GM04503 (cell line): Measurements from ENCODE around the gene MRPL33.

Experiments used
- DNase-seq: peaks from one replicate; pipeline ENCODE4 v3.0.0-alpha.2; 2012; ENCODE audit warnings: low read depth

MRPL33 gene

DNA sequence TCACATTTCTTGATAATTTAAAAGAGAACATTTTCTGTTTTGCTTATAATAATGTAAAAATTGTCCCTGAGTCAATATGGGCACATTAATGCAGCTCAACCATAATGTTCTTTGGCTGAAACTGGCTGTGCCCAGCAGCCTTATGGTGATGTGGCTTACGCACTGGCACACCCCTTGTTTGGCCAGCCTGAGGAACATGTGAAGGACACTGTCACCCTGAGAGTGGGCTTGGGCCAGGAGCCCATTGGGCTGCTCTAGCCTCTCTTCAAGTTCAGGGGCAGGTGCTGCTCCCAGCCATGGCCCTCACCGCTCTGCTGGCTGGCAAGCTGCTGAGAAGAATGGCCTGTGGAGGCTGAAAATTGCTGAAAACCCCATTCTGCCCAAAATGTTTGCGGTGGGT is 37.5 kb downstream of the MRPL33 start:
- DNase-seq = no peak

DNA sequence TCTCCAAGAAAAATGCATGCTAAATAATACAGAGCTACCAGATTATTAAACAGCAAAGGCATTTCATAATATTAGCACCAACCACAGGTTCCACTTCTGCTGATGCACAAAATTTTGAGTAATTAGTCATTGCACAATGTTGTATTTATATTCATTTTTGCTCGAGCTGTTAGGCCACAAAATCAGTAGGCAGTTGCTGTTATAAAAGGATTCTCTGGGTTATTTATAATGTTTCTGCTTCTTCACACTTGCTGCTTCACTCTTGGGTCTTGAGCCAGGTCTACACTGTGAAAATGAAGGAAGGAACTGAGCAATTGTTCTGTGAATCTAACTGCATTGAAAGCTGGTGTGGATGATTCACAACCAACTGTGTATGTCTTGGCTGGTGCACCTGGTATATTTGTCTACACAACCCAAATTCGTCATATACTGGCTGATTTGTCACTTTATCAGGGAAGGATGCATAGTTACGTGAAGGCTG is 38.3 kb downstream of the MRPL33 start:
- DNase-seq = peak; percentile 50

DNA sequence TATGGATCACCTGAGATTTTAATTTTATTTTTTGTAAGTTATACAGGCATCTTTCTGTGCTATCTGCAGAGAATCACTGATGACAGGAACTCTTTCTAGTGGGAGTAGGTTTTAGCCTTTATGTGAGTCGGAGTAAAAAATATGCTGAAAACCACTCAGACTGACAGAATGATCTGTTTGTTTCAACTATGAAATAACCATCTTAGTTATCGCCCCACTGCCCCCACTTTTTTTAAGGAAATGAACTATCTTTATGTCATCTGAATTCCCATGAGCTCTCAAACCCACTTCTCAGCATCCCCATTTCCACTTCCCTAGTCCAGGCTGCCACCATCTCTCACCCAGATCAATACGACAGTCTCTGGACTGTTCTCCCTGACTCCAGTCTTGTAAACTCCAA is 38.9 kb downstream of the MRPL33 start:
- DNase-seq = no peak

DNA sequence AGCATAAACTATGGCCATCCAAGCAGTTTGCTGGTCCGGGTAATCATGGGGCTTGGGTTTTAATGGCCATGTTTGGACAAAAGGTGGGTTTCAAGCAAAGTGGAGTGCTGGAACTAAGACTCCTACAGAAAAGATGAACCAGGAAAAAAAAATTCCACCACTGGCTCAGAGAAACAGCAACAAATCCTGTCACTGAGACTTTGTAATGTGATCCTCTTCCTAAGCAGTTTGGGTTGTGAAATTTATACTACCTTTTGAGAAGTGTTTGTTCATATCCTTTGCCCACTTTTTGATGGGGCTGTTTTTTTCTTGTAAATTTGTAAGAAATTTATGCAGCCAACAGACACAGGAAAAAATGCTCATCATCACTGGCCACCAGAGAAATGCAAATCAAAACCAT is 40.2 kb downstream of the MRPL33 start:
- DNase-seq = no peak

DNA sequence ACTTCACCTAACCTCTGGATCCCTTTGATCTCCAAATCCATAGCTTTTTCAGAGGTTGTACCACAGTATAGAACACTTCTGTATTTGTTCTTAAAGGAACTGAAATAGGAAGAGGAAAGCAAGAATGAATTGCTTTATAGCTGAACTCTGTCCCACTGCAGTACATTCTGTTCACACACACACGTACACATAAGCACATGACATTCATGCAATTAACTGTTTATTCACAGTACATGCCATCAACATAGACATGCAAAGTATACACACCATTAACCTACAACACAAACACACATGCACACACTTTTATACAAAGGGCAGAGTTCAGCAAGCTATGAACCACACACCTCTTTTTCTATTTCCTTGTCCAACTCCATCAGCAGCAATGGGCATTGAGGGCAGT is 43.2 kb downstream of the MRPL33 start:
- DNase-seq = no peak

DNA sequence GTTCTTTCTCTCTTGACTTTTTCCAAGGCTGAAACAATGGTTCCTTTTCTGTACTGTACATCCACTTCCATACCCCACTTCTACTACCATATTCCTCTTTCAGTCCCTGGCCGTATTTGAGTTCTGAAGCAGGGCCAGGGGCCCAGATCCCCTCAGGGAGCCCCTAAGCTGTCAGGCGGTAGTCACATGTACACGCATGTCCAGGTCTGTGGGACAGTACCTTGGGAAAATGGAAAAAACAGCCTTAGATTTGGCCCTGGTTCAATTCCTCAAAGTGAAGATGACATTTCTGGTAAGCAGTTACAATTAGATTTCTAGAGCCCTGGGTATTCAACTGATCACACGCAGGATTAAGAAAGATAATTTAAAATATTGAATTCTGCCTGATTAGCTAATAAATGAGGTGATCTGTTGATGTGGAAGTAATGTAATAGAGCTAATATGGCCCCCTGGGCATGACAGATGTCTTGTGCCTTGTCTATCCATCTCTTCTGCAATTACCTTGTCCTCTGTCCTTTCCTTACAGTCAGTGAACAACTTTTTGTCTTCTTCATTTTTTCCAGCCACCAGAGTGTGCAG is 44.4 kb downstream of the MRPL33 start:
- DNase-seq = no peak

DNA sequence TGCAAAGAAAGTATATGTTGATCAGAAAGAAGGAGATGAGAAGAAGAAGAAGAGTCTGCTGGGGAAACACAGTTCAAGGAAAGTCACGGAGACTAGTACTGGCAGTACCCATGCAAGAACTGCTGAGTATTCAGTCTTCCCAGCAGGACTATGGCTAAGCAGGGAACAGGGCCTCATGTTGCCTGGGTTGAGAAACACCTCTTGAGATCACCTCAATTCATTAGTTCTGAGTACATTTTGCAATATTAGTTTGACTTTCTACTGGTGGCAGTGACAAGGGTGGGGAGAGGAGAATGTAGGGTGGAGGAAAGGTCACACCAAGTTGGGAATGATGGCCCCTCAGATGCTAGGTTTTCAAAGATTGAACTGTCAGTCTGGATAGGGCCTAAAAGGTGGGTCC is 50.5 kb downstream of the MRPL33 start:
- DNase-seq = no peak

DNA sequence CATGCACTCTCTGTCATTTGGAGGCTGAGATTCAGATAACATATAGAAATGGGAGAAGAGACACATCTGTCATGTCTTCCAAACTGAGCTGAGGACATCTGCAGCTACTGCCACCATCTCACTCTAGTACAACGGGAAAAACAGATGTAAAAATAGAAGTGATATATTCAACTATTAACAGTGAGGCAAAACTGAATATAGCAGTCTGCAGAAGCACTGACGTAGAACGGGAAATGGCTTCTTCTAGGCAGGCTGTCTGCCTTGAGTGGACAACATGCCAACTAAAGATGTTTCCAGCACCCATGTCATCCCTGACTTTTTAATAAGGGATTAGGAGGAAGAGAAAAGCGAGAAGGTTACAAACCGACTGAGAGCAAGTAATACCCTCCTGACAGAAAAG is 51.6 kb downstream of the MRPL33 start:
- DNase-seq = no peak

DNA sequence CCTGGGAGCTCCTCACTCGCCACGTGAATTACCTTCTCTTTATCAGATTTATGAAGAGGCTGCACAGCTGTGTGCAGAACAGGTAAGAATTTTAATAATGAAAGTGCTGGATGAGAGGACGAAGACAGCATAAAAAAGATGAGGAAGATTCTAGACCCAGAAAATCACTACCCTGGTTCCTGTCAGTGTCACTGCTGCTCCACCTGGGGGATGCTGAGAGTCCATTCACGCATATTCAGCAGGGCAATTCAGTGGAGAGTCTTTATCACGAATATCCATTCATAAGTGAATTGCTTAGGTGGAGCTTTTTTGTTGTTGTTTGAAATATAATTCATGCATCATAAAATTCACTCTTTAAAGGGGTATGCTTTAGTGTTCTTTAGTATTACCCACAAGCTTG is 52.0 kb downstream of the MRPL33 start:
- no peak for DNase-seq

DNA sequence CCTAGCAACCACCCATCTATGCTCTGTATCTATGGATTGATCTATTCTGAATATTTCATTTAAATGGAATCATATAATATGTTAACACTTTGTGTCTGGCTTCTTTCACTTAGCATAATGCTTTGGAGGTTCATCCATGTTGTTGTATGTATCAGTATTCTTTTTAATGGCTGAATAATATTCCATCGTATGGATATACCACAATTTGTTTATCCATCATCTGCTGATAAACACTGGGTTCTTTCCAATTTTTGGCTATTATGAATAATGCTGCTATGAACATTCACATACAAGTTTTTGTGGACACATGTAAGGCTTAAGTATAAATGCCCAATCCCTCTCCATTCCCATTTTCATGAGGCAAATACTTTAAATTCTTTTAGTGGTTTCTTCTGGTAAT is 52.9 kb downstream of the MRPL33 start:
- DNase-seq = no peak

DNA sequence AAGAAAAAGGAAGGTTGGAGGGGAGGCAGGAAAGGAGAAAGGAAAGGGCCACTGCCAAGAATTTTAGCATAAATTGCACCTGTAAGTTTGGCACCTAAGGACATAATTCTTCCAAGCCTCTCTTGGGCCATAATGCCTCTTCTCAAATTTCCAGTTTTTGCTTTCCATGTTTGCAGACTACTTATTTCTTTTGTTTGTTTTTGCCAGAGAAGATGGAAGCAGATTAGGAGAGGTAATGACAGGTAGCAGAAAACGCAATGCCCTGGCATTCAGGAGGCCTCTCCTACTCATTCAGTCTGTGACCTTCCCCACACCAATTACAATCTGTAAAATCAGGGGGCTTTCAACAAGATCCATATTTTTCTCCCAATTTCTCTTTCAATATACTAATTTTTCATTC is 56.8 kb downstream of the MRPL33 start:
- no peak for DNase-seq
